ENCODE data around the gene OLFM2.
"Not testable (repeated sequence)": the region's sequence is repeated elsewhere in the genome, so short reads cannot be mapped to it uniquely, and the experiment has no call there.

Gene OLFM2

DNA sequence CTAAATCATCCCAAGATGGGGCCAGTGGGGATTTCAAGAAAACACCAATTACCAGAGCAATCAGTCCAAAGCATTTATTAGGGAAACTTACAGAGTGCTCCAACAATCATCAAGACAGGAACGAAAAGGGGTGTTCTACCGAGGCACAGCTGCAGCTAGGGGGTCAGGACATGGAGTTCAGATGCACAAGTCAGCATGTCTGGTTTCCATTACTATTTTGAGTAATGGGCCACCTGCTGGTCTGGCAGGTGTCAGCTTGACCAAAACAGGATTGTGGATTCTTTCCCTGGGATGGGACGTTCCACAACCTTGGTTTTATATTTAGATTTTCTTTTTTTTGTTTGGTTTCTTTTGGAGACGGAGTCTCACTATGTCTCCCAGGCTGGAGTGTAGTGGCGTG is 112.5 kb downstream of the OLFM2 start:
- no peak for DNase-seq

DNA sequence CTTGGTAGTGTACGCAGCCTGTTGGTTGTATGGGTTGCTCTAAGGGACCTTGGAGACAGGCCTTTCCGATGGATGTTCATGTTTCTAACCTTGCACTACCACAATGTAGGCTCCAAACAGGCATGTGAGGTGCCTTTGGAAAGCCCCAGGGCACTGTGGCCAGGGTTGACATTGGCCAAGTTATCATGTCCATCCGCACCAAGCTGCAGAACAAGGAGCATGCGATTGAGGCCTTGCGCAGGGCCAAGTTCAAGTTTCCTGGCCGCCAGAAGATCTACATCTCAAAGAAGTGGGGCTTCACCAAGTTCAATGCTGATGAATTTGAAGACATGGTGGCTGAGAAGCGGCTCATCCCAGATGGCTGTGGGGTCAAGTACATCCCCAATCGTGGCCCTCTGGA is 116.3 kb downstream of the OLFM2 start:
- not testable (repeated sequence) for DNase-seq

DNA sequence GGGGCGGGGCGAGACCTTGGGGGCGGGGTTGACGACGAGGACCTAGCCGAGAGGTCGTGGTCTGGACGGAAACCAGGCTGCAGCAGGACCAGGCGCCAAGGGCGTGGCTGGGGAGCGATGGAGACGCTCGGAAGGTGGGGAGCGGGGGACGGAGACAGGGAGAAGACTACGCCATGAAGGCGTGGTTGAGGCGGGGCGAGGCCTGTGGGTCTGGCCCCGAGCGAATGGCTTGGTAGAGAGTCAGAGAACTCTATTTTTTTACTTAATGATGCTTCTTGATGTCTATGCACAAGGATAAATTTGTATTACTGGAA is 116.8 kb downstream of the OLFM2 start:
- DNase-seq, result no peak

DNA sequence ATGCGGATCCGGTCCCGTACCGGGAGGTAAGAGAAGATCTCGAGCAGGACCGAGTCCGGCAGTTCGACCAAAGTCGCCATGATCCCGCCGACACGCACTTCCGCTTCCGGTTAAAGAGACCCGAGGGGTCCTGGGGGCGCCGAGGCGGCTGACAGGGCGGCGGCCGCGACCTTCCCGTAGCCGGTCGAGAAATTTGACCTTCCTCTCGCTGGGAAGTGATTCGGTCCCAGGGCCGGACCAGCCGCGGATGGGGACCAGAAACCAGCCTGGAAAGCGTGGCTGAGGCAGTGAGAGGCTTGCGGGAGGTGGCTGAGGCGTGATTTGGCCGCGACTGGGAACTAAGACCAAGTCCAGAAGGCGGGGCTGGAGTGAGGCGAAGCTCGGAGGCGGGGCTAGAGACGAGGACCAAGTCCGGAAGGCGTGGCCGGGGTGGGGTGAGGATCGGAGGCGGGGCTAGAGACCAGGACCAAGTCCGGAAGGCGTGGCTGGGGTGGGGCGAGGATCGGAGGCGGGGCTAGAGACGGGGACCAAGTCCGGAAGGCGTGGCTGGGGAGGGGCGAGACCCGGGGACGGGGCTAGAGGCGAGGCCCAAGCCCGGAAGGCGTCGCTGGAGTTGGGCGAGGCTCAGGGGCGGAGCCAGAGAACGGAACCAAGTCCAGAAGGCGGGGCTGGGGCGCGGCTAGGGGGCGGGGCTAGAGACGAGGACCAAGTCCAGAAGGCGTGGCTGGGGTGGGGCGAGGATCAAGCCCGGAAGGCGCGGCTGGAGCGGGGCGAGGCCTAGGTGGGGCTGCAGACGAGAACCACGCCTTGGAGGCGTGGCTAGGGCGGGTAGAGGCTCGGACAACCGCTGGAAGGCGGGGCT is 117.3 kb downstream of the OLFM2 start, which contains the start of gene FBXL12:
FBXL12 (minus strand) TSS at position 346 of the 862 bp plus-strand sequence; CDS start at position 80, 266 bp downstream.
- DNase-seq, result peak; percentile 100

DNA sequence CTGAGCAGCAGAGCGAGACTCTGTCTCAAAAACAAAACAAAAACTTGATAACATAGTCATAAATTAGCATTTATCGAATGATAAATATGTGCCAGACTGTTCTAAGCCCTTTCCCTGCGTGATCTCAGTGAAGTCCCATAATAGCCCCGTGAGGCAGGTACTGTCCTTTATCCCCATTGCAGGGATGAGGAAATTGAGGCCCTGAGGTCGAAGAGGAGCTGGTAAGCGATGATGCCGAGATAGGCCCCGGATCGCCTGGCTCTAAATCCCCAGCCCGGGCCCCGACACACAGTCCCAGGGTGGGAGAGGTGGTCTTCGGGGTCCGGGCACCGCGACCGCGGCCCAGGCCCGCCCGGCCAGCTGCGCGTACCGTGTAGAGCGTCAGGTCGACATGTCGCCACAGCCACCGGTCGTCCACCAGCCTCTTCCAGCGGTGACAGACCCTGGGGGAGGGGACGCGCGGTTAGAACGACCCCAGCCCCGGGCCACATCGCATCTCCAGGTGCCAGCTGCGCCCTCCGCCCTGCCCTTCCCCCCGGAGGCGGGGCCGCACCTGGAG is 118.1 kb downstream of the OLFM2 start:
- DNase-seq, result no peak

DNA sequence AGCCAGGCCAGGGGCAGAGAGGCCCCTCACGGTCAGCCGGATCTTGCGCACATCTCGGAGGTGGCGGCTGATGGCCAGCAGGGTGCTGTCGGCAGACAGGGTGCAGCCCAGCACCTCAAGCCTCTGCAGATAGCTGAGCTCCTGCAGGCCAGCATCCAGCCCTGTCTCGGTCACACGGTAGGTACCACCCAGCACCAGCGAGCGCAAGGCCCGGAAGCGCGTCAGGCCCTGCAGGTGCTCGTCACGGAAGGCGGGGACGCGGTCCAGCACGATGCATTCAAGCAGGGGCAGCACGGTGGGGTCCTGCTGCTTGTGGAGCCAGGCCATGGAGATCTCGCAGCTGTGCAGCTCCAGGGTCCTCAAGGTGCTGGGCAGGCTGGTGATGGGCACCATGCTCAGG is 125.2 kb downstream of the OLFM2 start:
- no peak for DNase-seq

DNA sequence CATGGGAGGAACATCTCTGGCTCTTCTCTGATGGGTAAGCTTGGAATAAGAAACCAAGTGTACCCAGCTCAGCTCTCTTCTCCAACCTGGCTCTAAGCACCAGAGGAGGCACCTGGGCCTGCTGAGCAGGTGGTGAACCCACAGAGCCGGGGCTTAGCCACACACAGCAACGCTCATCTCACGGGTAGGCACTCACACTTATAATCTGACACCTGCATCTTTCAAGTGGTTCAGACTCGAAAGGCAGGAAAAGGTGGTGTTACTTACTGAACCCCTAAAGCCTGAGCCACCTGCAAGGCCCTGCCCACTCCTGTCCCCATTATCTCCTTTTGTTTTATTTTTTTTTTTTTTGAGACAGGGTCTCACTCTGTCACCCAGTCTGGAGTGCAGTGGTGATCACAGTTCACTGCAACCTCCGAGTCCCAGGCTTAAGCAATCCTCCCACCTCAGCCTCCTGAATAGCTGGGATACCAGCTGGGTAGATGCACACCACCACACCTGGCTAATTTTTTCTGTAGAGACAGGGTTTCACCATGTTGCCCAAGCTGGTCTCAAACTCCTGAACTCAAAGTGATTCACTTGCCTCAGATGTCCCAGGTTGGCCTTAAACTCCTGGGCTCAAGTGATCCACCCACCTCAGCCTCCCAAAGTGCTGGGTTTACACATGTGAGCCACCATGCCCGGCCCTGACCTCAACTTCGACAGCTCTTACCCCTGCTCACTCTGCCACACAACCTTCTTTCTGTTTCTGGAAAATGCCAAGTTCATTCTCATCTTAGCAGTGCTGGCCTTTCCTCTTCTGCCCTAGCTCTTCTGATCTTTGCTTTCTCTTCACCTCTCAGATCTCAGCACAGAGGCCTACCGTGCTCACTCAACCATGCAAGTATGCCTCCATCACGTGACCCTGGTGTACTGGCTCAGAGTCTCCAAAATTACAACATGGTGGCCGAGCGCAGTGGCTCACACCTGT is 127.2 kb downstream of the OLFM2 start:
- DNase-seq, result peak; percentile 24

DNA sequence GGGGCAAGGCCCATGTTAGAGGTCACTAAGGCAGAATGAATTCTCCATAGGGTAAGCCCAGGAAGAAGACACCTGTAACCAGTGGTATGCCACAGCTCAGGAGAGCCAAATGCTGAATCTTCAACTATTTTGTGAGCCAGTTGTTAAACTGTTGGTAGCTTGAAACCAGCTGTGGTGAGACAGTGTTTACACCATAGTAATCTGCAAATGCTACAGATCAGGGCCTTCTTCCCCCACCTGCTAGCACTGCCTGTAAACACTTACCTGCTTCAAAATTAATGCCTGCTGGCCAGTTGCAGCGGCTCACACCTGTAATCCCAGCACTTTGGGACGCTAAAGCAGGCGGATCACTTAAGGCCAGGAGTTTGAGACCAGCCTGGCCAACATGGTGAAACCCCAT is 129.5 kb downstream of the OLFM2 start:
- DNase-seq, result no peak
